GM12874 (cell line): ENCODE measurements around the gene KLC1.

Experiments
- CTCF ChIP-seq: IDR thresholded peaks from 2 replicates; pipeline ENCODE4 v1.5.1; 2011; ENCODE audit warnings: low read depth, mild to moderate bottlenecking, control low read depth, low read length, moderate library complexity; ENCODE audit not compliant: insufficient read depth

Gene KLC1

DNA sequence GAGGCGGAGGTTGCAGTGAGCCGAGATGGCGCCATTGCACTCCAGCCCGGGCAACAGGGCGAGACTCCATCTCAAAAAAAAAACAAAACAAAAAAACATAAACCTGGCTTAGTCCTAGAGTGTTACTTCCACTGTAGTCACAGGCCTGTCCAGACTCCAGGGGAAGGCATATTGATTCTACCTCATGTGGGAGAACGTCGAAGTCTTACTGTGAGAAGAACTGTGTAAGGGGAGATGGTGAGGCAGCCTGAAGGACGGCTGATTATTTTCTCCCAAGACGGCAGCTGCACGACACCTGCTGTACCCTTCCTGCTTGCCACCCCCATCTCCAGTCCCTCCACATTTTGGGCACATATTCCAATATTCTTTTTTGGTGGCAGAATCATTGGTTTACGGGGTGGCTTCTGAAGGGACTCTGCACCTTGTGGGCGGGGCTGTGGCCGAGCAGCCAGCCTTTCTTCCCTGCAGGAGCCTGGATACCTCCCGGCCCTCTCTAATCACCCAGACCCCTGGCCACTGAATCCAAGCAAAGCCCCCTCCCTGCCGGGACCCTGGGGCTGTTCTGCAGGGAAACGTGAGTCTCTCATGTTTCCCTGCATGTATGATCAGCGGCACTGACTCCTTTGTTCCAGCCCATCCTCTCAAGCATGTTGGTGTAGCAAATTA, 12.2 kb upstream of the KLC1 start:
- no peak for TF ChIP-seq CTCF

GRCh38 chr14:103619057-103619456, 10.0 kb upstream of the KLC1 start:
- TF ChIP-seq CTCF, result no peak

GRCh38 chr14:103621860-103622259, 7.2 kb upstream of the KLC1 start:
- no peak for TF ChIP-seq CTCF

- TF ChIP-seq CTCF, result no peak
Observed at GRCh38 chr14:103623308-103623707, 5.7 kb upstream of the KLC1 start.

DNA sequence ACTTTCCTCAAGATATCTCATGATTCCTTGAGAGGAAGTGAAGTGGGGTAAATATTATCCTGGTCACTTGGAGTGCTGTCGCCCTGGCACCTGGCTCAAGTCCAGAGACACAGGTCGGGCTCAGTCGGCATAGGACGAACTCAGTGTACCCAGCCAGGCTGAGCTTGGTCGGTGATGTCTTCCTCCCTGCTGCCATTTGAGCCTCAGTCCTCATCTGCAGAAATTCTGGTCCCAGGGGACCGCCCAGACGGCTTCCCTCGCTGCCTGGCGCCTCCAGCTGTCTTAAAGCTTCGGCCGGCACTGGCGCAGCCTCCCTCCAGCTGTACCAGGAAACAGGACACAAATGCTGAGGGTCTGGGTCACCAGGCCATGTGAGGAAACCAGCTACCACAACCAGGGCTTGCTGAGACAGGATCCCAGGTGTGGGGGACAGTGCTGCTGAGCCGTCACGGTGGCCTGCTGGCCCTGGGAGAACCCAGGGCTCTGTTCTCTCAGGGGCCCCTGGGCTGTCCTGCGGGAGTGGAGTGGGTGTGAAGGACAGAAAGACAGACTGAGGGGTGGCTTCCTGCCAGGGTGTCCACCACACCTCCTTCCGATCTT, 5.0 kb upstream of the KLC1 start:
- no peak for TF ChIP-seq CTCF

- no peak for TF ChIP-seq CTCF
Observed at GRCh38 chr14:103624860-103625259, 4.2 kb upstream of the KLC1 start.

DNA sequence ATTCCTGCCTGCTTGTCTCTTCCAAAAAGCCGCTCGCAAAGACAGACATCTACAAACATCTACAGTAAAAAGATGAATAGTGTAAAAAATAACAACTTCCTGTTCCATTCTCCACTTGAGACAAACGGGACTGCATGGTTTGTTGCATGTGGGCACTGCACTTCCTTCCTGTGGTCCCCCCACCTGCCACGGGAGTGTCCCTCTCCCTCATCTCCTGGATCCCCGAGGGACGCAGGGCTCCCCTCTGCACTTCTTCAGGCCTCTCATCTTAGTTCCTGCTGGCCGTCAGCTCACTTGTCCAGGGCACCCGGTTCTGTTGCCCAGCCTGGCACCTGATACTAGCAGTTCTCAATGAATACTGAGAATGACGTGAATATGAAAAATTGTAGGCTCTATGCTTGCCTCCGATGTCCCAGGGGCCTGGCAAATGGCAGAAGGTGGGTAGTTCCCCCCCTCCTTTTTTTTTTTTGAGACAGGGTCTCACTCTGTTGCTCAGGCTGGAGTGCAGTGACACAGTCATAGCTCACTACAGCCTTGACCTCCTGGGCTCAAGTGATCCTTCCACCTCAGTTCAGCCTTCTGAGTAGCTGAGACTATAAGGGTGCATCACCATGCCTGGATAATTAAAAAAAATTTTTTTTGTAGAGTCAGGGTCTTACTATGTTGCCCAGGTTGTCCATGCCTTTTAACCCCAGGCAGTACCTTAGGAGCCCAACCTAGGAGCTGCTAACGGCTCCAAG, 3.5 kb upstream of the KLC1 start:
- TF ChIP-seq CTCF, result no peak
